H9 (cell line): Measurements from ENCODE around the gene RBM33. TPM values are rescaled to one million over a fixed set of nuclear protein-coding genes. Genes with fewer than 3 reads are reported as not detected.

Source experiments
- DNase-seq: peaks from one replicate; pipeline ENCODE4 v3.0.0-alpha.2; 2017
- H2AFZ ChIP-seq: one replicate; pipeline ENCODE4 v1.6.1; 2013; ENCODE audit warnings: mild to moderate bottlenecking, low read length, control low read depth, moderate library complexity
- H2AK5ac ChIP-seq: 2 replicates; pipeline ENCODE4 v1.6.1; 2013; ENCODE audit warnings: low read length, control low read depth, mixed read lengths; ENCODE audit not compliant: insufficient read length
- H2BK120ac ChIP-seq: one replicate; pipeline ENCODE4 v1.6.1; 2013; ENCODE audit warnings: low read depth, mild to moderate bottlenecking, low read length, control low read depth, inconsistent platforms; ENCODE audit not compliant: poor library complexity, severe bottlenecking
- H2BK12ac ChIP-seq: 2 replicates; pipeline ENCODE4 v1.6.1; 2013; ENCODE audit warnings: low read length, control low read depth, mixed read lengths, low read depth; ENCODE audit not compliant: insufficient read length
- H2BK15ac ChIP-seq: 2 replicates; pipeline ENCODE4 v1.6.1; 2013; ENCODE audit warnings: low read depth, low read length, control low read depth
- H2BK20ac ChIP-seq: one replicate; pipeline ENCODE4 v1.6.1; 2013; ENCODE audit warnings: low read depth, mild to moderate bottlenecking, low read length, control low read depth, inconsistent platforms; ENCODE audit not compliant: poor library complexity, severe bottlenecking
- H2BK5ac ChIP-seq: 2 replicates; pipeline ENCODE4 v1.6.1; 2013; ENCODE audit warnings: low read length, control low read depth, mixed read lengths; ENCODE audit not compliant: insufficient read length
- H3K14ac ChIP-seq: 2 replicates; pipeline ENCODE4 v1.6.1; 2013; ENCODE audit warnings: low read length, control low read depth; ENCODE audit not compliant: insufficient read depth
- H3K18ac ChIP-seq: 2 replicates; pipeline ENCODE4 v1.6.1; 2013; ENCODE audit warnings: low read depth, mild to moderate bottlenecking, mixed read lengths, low read length, control low read depth; ENCODE audit not compliant: insufficient read length
- H3K23ac ChIP-seq: 2 replicates; pipeline ENCODE4 v1.6.1; 2013; ENCODE audit warnings: low read length, control low read depth, mixed read lengths, low read depth; ENCODE audit not compliant: insufficient read length
- H3K23me2 ChIP-seq: 2 replicates; pipeline ENCODE4 v1.6.1; 2013; ENCODE audit warnings: low read depth, mild to moderate bottlenecking, mixed read lengths, low read length, control low read depth; ENCODE audit not compliant: insufficient read length, poor library complexity, severe bottlenecking
- H3K27ac ChIP-seq: 2 replicates; pipeline ENCODE4 v1.5.1; 2013; ENCODE audit warnings: low read length, control low read depth, mixed read lengths, low read depth; ENCODE audit not compliant: insufficient read length
- H3K27me3 ChIP-seq: 2 replicates; pipeline ENCODE4 v1.6.1; 2013; ENCODE audit warnings: low read length, control low read depth, inconsistent platforms; ENCODE audit not compliant: insufficient read depth
- H3K4ac ChIP-seq: 2 replicates; pipeline ENCODE4 v1.6.1; 2013; ENCODE audit warnings: low read depth, mild to moderate bottlenecking, control low read depth, inconsistent platforms, low read length, moderate library complexity
- H3K4me1 ChIP-seq: 2 replicates; pipeline ENCODE4 v1.6.1; 2013; ENCODE audit warnings: low read length, control low read depth, inconsistent platforms; ENCODE audit not compliant: insufficient read depth
- H3K4me2 ChIP-seq: 2 replicates; pipeline ENCODE4 v1.6.1; 2013; ENCODE audit warnings: low read length, control low read depth, mixed read lengths; ENCODE audit not compliant: insufficient read length, insufficient read depth
- H3K56ac ChIP-seq: 2 replicates; pipeline ENCODE4 v1.6.1; 2013; ENCODE audit warnings: low read depth, mild to moderate bottlenecking, mixed read lengths, low read length, control low read depth; ENCODE audit not compliant: insufficient read length
- H3K79me1 ChIP-seq: 2 replicates; pipeline ENCODE4 v1.6.1; 2013; ENCODE audit warnings: low read depth, mild to moderate bottlenecking, moderate library complexity, low read length, control low read depth, inconsistent platforms; ENCODE audit not compliant: insufficient read depth, poor library complexity, severe bottlenecking
- H3K79me2 ChIP-seq: 2 replicates; pipeline ENCODE4 v1.6.1; 2013; ENCODE audit warnings: low read length, control low read depth, inconsistent platforms; ENCODE audit not compliant: insufficient read depth
- H3K9ac ChIP-seq: 2 replicates; pipeline ENCODE4 v1.6.1; 2013; ENCODE audit warnings: low read length, control low read depth, mixed read lengths; ENCODE audit not compliant: insufficient read length; ENCODE audit errors: extremely low read depth
- H3K9me3 ChIP-seq: one replicate; pipeline ENCODE4 v1.6.1; 2013; ENCODE audit warnings: low read depth, low read length, inconsistent platforms; ENCODE audit not compliant: control insufficient read depth
- H3T11ph ChIP-seq: one replicate; pipeline ENCODE4 v1.6.1; 2013; ENCODE audit warnings: mild to moderate bottlenecking, low read length, control low read depth, inconsistent platforms
- H4K20me1 ChIP-seq: one replicate; pipeline ENCODE4 v1.6.1; 2013; ENCODE audit not compliant: control insufficient read depth, insufficient read length, insufficient read depth
- H4K5ac ChIP-seq: 2 replicates; pipeline ENCODE4 v1.6.1; 2013; ENCODE audit warnings: low read depth, mild to moderate bottlenecking, mixed read lengths, low read length, control low read depth; ENCODE audit not compliant: insufficient read length
- H4K8ac ChIP-seq: replicated peaks from 2 replicates; pipeline ENCODE4 v1.6.1; 2013; ENCODE audit warnings: low read length, control low read depth, mixed read lengths, low read depth; ENCODE audit not compliant: insufficient read length
- H4K91ac ChIP-seq: 2 replicates; pipeline ENCODE4 v1.6.1; 2013; ENCODE audit warnings: low read depth, mild to moderate bottlenecking, moderate library complexity, mixed read lengths, low read length, control low read depth; ENCODE audit not compliant: insufficient read length
- H3K27ac Mint-ChIP-seq, 3 experiments: 2 replicates in 2 of 3; 3 replicates in 1 of 3; pipeline ENCODE4 v1.8.0; 2020 to 2021; ENCODE audit warnings: mixed read lengths in 3 of 3, mild to moderate bottlenecking in 1 of 3, moderate library complexity in 1 of 3
- H3K27me3 Mint-ChIP-seq: 2 replicates; pipeline ENCODE4 v1.8.0; 2021; ENCODE audit warnings: low read depth, mild to moderate bottlenecking, moderate library complexity, mixed read lengths
- H3K36me3 Mint-ChIP-seq, 3 experiments: 2 replicates in 2 of 3; 3 replicates in 1 of 3; pipeline ENCODE4 v1.8.0; 2020 to 2021; ENCODE audit warnings: low read depth in 3 of 3, mixed read lengths in 3 of 3; ENCODE audit not compliant: insufficient read depth in 1 of 3
- H3K4me1 Mint-ChIP-seq, 2 experiments: 2 replicates each; pipeline ENCODE4 v1.8.0; 2020; ENCODE audit warnings: mixed read lengths in 2 of 2
- H3K4me3 Mint-ChIP-seq, 2 experiments: 2 replicates in 1 of 2; 3 replicates in 1 of 2; pipeline ENCODE4 v1.8.0; 2020 to 2021; ENCODE audit warnings: mild to moderate bottlenecking in 2 of 2, mixed read lengths in 2 of 2, moderate library complexity in 1 of 2
- H3K9me3 Mint-ChIP-seq, 2 experiments: 2 replicates in 1 of 2; 3 replicates in 1 of 2; pipeline ENCODE4 v1.8.0; 2020; ENCODE audit warnings: mild to moderate bottlenecking in 2 of 2, mixed read lengths in 2 of 2, moderate library complexity in 1 of 2
- WGBS: extraction: QIAGEN DNeasy Blood & Tissue Kit; methylation state at CpG from one replicate; pipeline ENCODE4 v1.1.7; 2013; ENCODE audit warnings: missing lambda C conversion rate, low lambda C conversion rate, mixed read lengths; ENCODE audit not compliant: insufficient read length; ENCODE audit errors: extremely low coverage; 5-methylcytosine and 5-hydroxymethylcytosine counted together
- total RNA-seq: library from RNA; stranded (reverse); gene quantifications from 2 replicates; pipeline ENCODE4 v1.2.1, GENCODE V29; 2021
- TF ChIP-seq, protein P1 (sequence below): fragments of 200-600 bp; sonication (generic); conservative IDR thresholded peaks from 3 replicates; pipeline ENCODE4 v1.8.0; 2021; ENCODE audit warnings: antibody characterized with exemption, mild to moderate bottlenecking

The RBM33 gene
- total RNA-seq, 1 experiment from 2014 or later, result 71.3 TPM

DNA sequence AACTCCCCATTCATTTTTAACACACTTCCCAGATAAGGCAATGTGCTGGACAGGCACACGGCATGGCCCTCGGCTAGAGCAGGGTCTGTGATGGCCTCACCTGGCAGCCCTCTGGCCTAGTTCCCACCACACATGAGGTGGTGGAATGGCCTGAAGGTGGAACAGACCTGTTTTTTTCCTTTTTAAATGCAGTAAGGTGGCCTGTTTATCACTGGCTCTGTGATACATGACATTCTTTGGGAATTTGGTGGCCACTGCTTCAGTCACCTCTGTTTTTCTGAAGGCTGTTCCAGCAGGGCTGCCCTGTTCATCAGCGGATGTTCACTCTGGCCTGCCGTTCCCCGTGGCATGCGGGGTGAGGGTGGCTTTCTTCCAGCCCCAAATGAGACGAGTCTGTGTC, 131.2 kb downstream of the RBM33 start:
- Mint-ChIP-seq H3K4me3 (no peak overlapping the region), H3K36me3 (peaks cover 20 to 68% (median 41%) of the 10 kb centered on the region in 3 experiments; a peak in 6 of 7 replicates), H3K4me1 (peaks cover 8% of the 10 kb centered on the region in 2 experiments), H3K27me3 (no peaks in the 10 kb centered on the region; the same call in 1 of the 2 replicates), H3K27ac (peak overlapping the region in 1 of 3 experiments; percentile 40; a peak in 1 of 7 replicates), H3K9me3 (no peaks in the 10 kb centered on the region)
- Histone ChIP-seq H3K23ac (no peak overlapping the region), H3K79me2 (no peaks in the 10 kb centered on the region), H3K23me2 (no peaks in the 10 kb centered on the region), H2BK12ac (no peak overlapping the region), H3K27me3 (no peaks in the 10 kb centered on the region), H2BK120ac (no peak overlapping the region), H3K4me1 (no peaks in the 10 kb centered on the region), H2AFZ (no peak overlapping the region), H4K5ac (no peak overlapping the region), H3K79me1 (no peaks in the 10 kb centered on the region), H3K4me2 (no peak overlapping the region), H3K14ac (no peak overlapping the region), H3K9ac (no peak overlapping the region), H4K8ac (no peak overlapping the region), H2AK5ac (no peak overlapping the region), H3K18ac (no peak overlapping the region), H3K27ac (no peak overlapping the region), H3K9me3 (no peaks in the 10 kb centered on the region), H2BK5ac (no peak overlapping the region), H4K91ac (no peak overlapping the region), H2BK20ac (no peak overlapping the region), H4K20me1 (no peaks in the 10 kb centered on the region), H3T11ph (no peak overlapping the region), H3K56ac (no peak overlapping the region), H3K4ac (no peak overlapping the region), H2BK15ac (no peak overlapping the region)
- no peak for DNase-seq
- TF ChIP-seq, protein P1, sequence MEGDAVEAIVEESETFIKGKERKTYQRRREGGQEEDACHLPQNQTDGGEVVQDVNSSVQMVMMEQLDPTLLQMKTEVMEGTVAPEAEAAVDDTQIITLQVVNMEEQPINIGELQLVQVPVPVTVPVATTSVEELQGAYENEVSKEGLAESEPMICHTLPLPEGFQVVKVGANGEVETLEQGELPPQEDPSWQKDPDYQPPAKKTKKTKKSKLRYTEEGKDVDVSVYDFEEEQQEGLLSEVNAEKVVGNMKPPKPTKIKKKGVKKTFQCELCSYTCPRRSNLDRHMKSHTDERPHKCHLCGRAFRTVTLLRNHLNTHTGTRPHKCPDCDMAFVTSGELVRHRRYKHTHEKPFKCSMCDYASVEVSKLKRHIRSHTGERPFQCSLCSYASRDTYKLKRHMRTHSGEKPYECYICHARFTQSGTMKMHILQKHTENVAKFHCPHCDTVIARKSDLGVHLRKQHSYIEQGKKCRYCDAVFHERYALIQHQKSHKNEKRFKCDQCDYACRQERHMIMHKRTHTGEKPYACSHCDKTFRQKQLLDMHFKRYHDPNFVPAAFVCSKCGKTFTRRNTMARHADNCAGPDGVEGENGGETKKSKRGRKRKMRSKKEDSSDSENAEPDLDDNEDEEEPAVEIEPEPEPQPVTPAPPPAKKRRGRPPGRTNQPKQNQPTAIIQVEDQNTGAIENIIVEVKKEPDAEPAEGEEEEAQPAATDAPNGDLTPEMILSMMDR, result no peak
- no CpG with 5 or more reads among the region's 7 CpGs for WGBS
